SK-N-SH (cell line): ENCODE measurements around the gene LCN9. TPM values are rescaled to one million over a fixed set of nuclear protein-coding genes. Genes with fewer than 3 reads are reported as not detected.

Source experiments
- CTCF ChIA-PET: fragments of 300-600, 350-600 bp; formaldehyde crosslinking; extraction: SDS; loops from one replicate; lab custom pipeline; 2021; lab: Yijun Ruan, JAX
- POLR2A ChIA-PET: fragments of 350-600 bp; sonication (Branson Sonifier 250); formaldehyde crosslinking; extraction: SDS; loops from one replicate; lab custom pipeline; 2020; ENCODE audit warnings: antibody characterized with exemption, inconsistent platforms; lab: Yijun Ruan, JAX
- DNase-seq: peaks from one replicate; pipeline ENCODE4 v3.0.0; 2012
- H2AFZ ChIP-seq: fragments of 200-600 bp; sonication (generic); 2 replicates; pipeline ENCODE4 v1.8.1; 2016; ENCODE audit warnings: antibody characterized with exemption, mild to moderate bottlenecking, low read depth
- H3F3A ChIP-seq: fragments of 200-600 bp; sonication (generic); replicated peaks from 2 replicates; pipeline ENCODE3; 2016; ENCODE audit warnings: antibody characterized with exemption, mild to moderate bottlenecking; ENCODE audit not compliant: insufficient read depth
- H3K27ac ChIP-seq, 2 experiments: fragments of 200-500 bp in 1 of 2; fragments of 200-600 bp in 1 of 2; sonication (Bioruptor generic) in 1 of 2; sonication (generic), shearing (Covaris generic) in 1 of 2; 2 replicates each; pipeline versions ENCODE4 v1.5.1 to v1.6.1; 2014 to 2016; ENCODE audit warnings: low read depth in 2 of 2, inconsistent platforms in 1 of 2, low read length in 1 of 2, mild to moderate bottlenecking in 1 of 2, mixed read lengths in 1 of 2
- H3K27me3 ChIP-seq: fragments of 200-600 bp; sonication (generic), shearing (Covaris generic); 2 replicates; pipeline ENCODE4 v1.6.1; 2016; ENCODE audit warnings: mixed run types; ENCODE audit not compliant: insufficient read depth
- H3K36me3 ChIP-seq, 2 experiments: fragments of 200-500 bp in 1 of 2; fragments of 200-600 bp in 1 of 2; sonication (Bioruptor generic) in 1 of 2; sonication (generic) in 1 of 2; replicated peaks in 1 of 2; 2 replicates each; pipeline versions ENCODE3 to v1.5.1; 2014 to 2016; ENCODE audit warnings: low read length in 1 of 2, mild to moderate bottlenecking in 1 of 2; ENCODE audit not compliant: insufficient read depth in 2 of 2, control insufficient read depth in 1 of 2
- H3K4me1 ChIP-seq, 2 experiments: fragments of 200-500 bp in 1 of 2; fragments of 200-600 bp in 1 of 2; sonication (Bioruptor generic) in 1 of 2; sonication (generic), shearing (Covaris generic) in 1 of 2; 2 replicates each; pipeline versions ENCODE4 v1.5.1 to v1.6.1; 2014 to 2016; ENCODE audit warnings: low read depth in 1 of 2, low read length in 1 of 2, mixed run types in 1 of 2; ENCODE audit not compliant: insufficient read depth in 2 of 2, control insufficient read depth in 1 of 2
- H3K4me2 ChIP-seq: fragments of 200-600 bp; sonication (generic), shearing (Covaris generic); 2 replicates; pipeline ENCODE4 v1.6.1; 2017; ENCODE audit warnings: mixed run types
- H3K4me3 ChIP-seq, 2 experiments: fragments of 200-500 bp in 1 of 2; fragments of 200-600 bp in 1 of 2; sonication (Bioruptor generic) in 1 of 2; sonication (generic), shearing (Covaris generic) in 1 of 2; 2 replicates each; pipeline versions ENCODE4 v1.5.1 to v1.8.1; 2014 to 2016; ENCODE audit warnings: low read depth in 2 of 2, inconsistent platforms in 1 of 2, low read length in 1 of 2, mild to moderate bottlenecking in 1 of 2, mixed read lengths in 1 of 2, moderate library complexity in 1 of 2
- H3K79me2 ChIP-seq: fragments of 200-600 bp; sonication (generic); 2 replicates; pipeline ENCODE4 v1.8.1; 2017; ENCODE audit warnings: mild to moderate bottlenecking; ENCODE audit not compliant: insufficient read depth
- H3K9ac ChIP-seq: fragments of 200-600 bp; sonication (generic); 2 replicates; pipeline ENCODE4 v1.6.1; 2017; ENCODE audit warnings: mixed run types
- H3K9me2 ChIP-seq: fragments of 200-600 bp; sonication (generic); 2 replicates; pipeline ENCODE4 v1.6.1; 2017; ENCODE audit warnings: mixed run types
- H3K9me3 ChIP-seq: fragments of 200-600 bp; sonication (generic); 2 replicates; pipeline ENCODE4 v1.6.1; 2017; ENCODE audit warnings: mixed run types, mild to moderate bottlenecking, moderate library complexity
- H4K20me1 ChIP-seq: fragments of 200-600 bp; sonication (generic); 2 replicates; pipeline ENCODE4 v1.6.1; 2017; ENCODE audit warnings: mild to moderate bottlenecking, mixed run types; ENCODE audit not compliant: insufficient read depth
- CTCF ChIP-seq: fragments of 200-600 bp; sonication (generic); IDR thresholded peaks from 2 replicates; pipeline ENCODE4 v1.6.1; 2017; ENCODE audit warnings: antibody characterized with exemption, mild to moderate bottlenecking, moderate library complexity
- FOXM1 ChIP-seq: IDR thresholded peaks from 2 replicates; pipeline ENCODE4 v1.4.0; 2012; ENCODE audit warnings: low read depth, mild to moderate bottlenecking
- JUND ChIP-seq: IDR thresholded peaks from 2 replicates; pipeline ENCODE4 v1.4.0; 2012
- MAX ChIP-seq: IDR thresholded peaks from 2 replicates; pipeline ENCODE4 v1.4.0; 2012; ENCODE audit warnings: low read depth
- MXI1 ChIP-seq: IDR thresholded peaks from 2 replicates; pipeline ENCODE4 v1.6.1; 2012; ENCODE audit warnings: mild to moderate bottlenecking, low read depth, low read length, improper control_type of control experiment
- NRF1 ChIP-seq: IDR thresholded peaks from 2 replicates; pipeline ENCODE4 v1.6.1; 2012; ENCODE audit warnings: low read depth, mild to moderate bottlenecking, low read length
- POLR2AphosphoS5 ChIP-seq: IDR thresholded peaks from 2 replicates; pipeline ENCODE4 v1.6.1; 2012; ENCODE audit warnings: low read depth, low read length
- RAD21 ChIP-seq: IDR thresholded peaks from 2 replicates; pipeline ENCODE4 v1.6.1; 2012; ENCODE audit warnings: mild to moderate bottlenecking, low read length
- RCOR1 ChIP-seq: fragments of 150-350 bp; IDR thresholded peaks from 2 replicates; pipeline ENCODE4 v1.6.1; 2017; ENCODE audit warnings: antibody characterized with exemption, low read length
- SMC3 ChIP-seq: IDR thresholded peaks from 2 replicates; pipeline ENCODE4 v1.6.1; 2012; ENCODE audit warnings: low read depth, low read length, improper control_type of control experiment
- USF1 ChIP-seq: IDR thresholded peaks from 2 replicates; pipeline ENCODE4 v1.4.0; 2012; ENCODE audit warnings: low read depth, borderline replicate concordance
- USF2 ChIP-seq: fragments of 150-350 bp; IDR thresholded peaks from 2 replicates; pipeline ENCODE4 v1.6.1; 2017; ENCODE audit warnings: antibody characterized with exemption, low read length, low read depth, borderline replicate concordance
- YY1 ChIP-seq: IDR thresholded peaks from 2 replicates; pipeline ENCODE4 v1.4.0; 2012; ENCODE audit warnings: low read depth, mild to moderate bottlenecking
- ZBTB33 ChIP-seq: IDR thresholded peaks from 2 replicates; pipeline ENCODE4 v1.4.0; 2012; ENCODE audit warnings: low read depth, borderline replicate concordance
- WGBS: methylation state at CpG from one replicate; pipeline ENCODE4 v1.1.6; 2017; ENCODE audit warnings: low lambda C conversion rate; 5-methylcytosine and 5-hydroxymethylcytosine counted together
- polyA plus RNA-seq, 3 experiments: library from polyadenylated mRNA; depleted of rRNA; stranded (reverse); fragments of >200 nt; gene quantifications; 2 replicates each; pipeline ENCODE4 v1.2.3, GENCODE V29; 2012

LCN9 gene
- polyA plus RNA-seq, 1 of the 3 experiments (the other 2 are of a cell fraction): not detected

GRCh38 chr9:135701959-135702721 lies 39.0 kb downstream of the LCN9 start, which contains the start of gene KCNT1:
KCNT1 (plus strand) TSS chr9:135702185; CDS start chr9:135702259, 74 bp downstream.
- H3F3A ChIP-seq: no peaks in the 10 kb centered on the region
- no peak for TF ChIP-seq USF1
- TF ChIP-seq POLR2AphosphoS5: no peak
- TF ChIP-seq CTCF: peak; percentile 66
- TF ChIP-seq YY1: no peak
- TF ChIP-seq RAD21: peak; percentile 68
- TF ChIP-seq SMC3: peak; percentile 33; the same call in 1 of the 2 replicates
- H3K9ac ChIP-seq: no peak within 1 kb of the TSS
- H4K20me1 ChIP-seq: no peaks in the 10 kb centered on the region
- no peaks in the 10 kb centered on the region for H3K9me3 ChIP-seq
- no peak within 1 kb of the TSS for H2AFZ ChIP-seq
- peak within 1 kb of the TSS in 1 of 2 experiments; percentile 30; a peak in 2 of 4 replicates for H3K4me3 ChIP-seq
- WGBS: 54% methylated on average over 5 of the region's 66 CpGs
- H3K4me2 ChIP-seq: peak within 1 kb of the TSS; percentile 37; the same call in 1 of the 2 replicates
- H3K9me2 ChIP-seq: no peaks in the 10 kb centered on the region
- H3K27ac ChIP-seq: no peak within 1 kb of the TSS; a peak in 1 of 4 replicates
- H3K4me1 ChIP-seq: peaks cover 0 to 30% of the 10 kb centered on the region in 2 experiments; a peak in 1 of 4 replicates
- CTCF ChIA-PET: interaction anchor here (0.6 to 4.3 kb wide), 22 partner anchors 9 to 252 kb away, joined by 3 to 32 read pairs (median 4); no protein-coding TSS in a partner anchor
- H3K36me3 ChIP-seq: no peaks in the 10 kb centered on the region
- H3K27me3 ChIP-seq: no peaks in the 10 kb centered on the region
- POLR2A ChIA-PET: no interaction called here
- H3K79me2 ChIP-seq: no peaks in the 10 kb centered on the region
- DNase-seq: peak; percentile 99

GRCh38 chr9:135703726-135704125 lies 40.6 kb downstream of the LCN9 start:
- CTCF ChIA-PET: interaction anchor here (0.9 to 4.3 kb wide), 5 partner anchors 10 to 419 kb away, joined by 3 to 32 read pairs (median 6); no protein-coding TSS in a partner anchor
- no peak for DNase-seq

More at GRCh38 chr9:135703726-135704125, 40.6 kb downstream of the LCN9 start:
- no peaks in the 10 kb centered on the region for H3K79me2 ChIP-seq
- no peaks in the 10 kb centered on the region for H4K20me1 ChIP-seq
- no peak overlapping the region for H3K4me2 ChIP-seq
- H3K27ac ChIP-seq: no peak overlapping the region
- POLR2A ChIA-PET: no interaction called here
- H3K9me3 ChIP-seq: no peaks in the 10 kb centered on the region
- TF ChIP-seq RCOR1 (no peak), ZBTB33 (no peak), NRF1 (no peak), USF2 (no peak), JUND (no peak), MAX (no peak), FOXM1 (no peak), MXI1 (no peak), SMC3 (no peak)
- TF ChIP-seq, all 33 proteins: peak for 0
- Histone ChIP-seq H2AFZ (no peak overlapping the region), H3K4me1 (peaks cover 0 to 39% of the 10 kb centered on the region in 2 experiments; a peak in 1 of 4 replicates), H3F3A (no peaks in the 10 kb centered on the region), H3K9me2 (no peaks in the 10 kb centered on the region), H3K36me3 (no peaks in the 10 kb centered on the region), H3K27me3 (no peaks in the 10 kb centered on the region), H3K9ac (no peak overlapping the region), H3K4me3 (no peak overlapping the region)
- 64% methylated on average over 10 of the region's 14 CpGs for WGBS
